ENCODE measurements around the gene SPATA24.
"Not testable (repeated sequence)": the region's sequence is repeated elsewhere in the genome, so short reads cannot be mapped to it uniquely, and the experiment has no call there.

SPATA24 gene

GRCh38 chr5:139360384-139360783 is 43.5 kb downstream of the SPATA24 start:
- POLR2A ChIA-PET, result interaction anchor here (1.0 kb wide), 1 partner anchor 18 kb away, joined by 3 read pairs; the partner anchor contains the start of gene PAIP2
- DNase-seq (ENCODE audit: extremely low spot score), result no peak
- CTCF ChIA-PET, result no interaction called here
- no peak for TF ChIP-seq CTBP1 (IDR thresholded peaks at IDR 0.05; ENCODE audit: borderline replicate concordance)
- no peak for TF ChIP-seq SUZ12 (IDR thresholded peaks at IDR 0.05)
- no peak for TF ChIP-seq BHLHE40 (IDR thresholded peaks at IDR 0.05; ENCODE audit: borderline replicate concordance)
- no peak for TF ChIP-seq NFRKB (IDR thresholded peaks at IDR 0.05)
- no peak for TF ChIP-seq SP1 (IDR thresholded peaks at IDR 0.05)
- TF ChIP-seq ELF4 (IDR thresholded peaks at IDR 0.05), result no peak
- no peak for TF ChIP-seq PKNOX1 (IDR thresholded peaks at IDR 0.05)
- TF ChIP-seq ARNT (IDR thresholded peaks at IDR 0.05), result no peak
- no peak for TF ChIP-seq L3MBTL2 (conservative IDR thresholded peaks at IDR 0.05)
- no peak for TF ChIP-seq FOXA1 (IDR thresholded peaks at IDR 0.05)
- TF ChIP-seq LEF1 (IDR thresholded peaks at IDR 0.05; ENCODE audit: borderline replicate concordance), result no peak
- no peak for TF ChIP-seq HDGF (IDR thresholded peaks at IDR 0.05; ENCODE audit: borderline replicate concordance)
- TF ChIP-seq TARDBP (IDR thresholded peaks at IDR 0.05), result no peak

- no peak for TF ChIP-seq SP1 (IDR thresholded peaks at IDR 0.05)
- TF ChIP-seq FOXA1 (IDR thresholded peaks at IDR 0.05), result no peak
- ChIA-PET POLR2A (no interaction called here), CTCF (interaction anchor here (0.6 kb wide), 2 partner anchors 16 to 742 kb away, joined by 3 read pairs; partner anchors contain the start of gene PAIP2)
- DNase-seq (ENCODE audit: extremely low spot score), result no peak
These were observed 45.8 kb downstream of the SPATA24 start for GRCh38 chr5:139358064-139358463.

GRCh38 chr5:139355900-139356299 is 48.0 kb downstream of the SPATA24 start:
- DNase-seq (ENCODE audit: extremely low spot score); CTCF ChIA-PET; POLR2A ChIA-PET: not testable (repeated sequence)

GRCh38 chr5:139354186-139354585 is 49.7 kb downstream of the SPATA24 start:
- POLR2A ChIA-PET, result interaction anchor here (2.6 kb wide), 1 partner anchor 12 kb away, joined by 11 read pairs; the partner anchor contains the start of gene PAIP2
- TF ChIP-seq SP1 (IDR thresholded peaks at IDR 0.05) (no peak), TARDBP (IDR thresholded peaks at IDR 0.05) (no peak), L3MBTL2 (conservative IDR thresholded peaks at IDR 0.05) (no peak), LEF1 (IDR thresholded peaks at IDR 0.05; ENCODE audit: borderline replicate concordance) (no peak), CTBP1 (IDR thresholded peaks at IDR 0.05; ENCODE audit: borderline replicate concordance) (no peak), ZNF384 (IDR thresholded peaks at IDR 0.05) (no peak), NFRKB (IDR thresholded peaks at IDR 0.05) (no peak), FOXM1 (IDR thresholded peaks at IDR 0.05; ENCODE audit: borderline replicate concordance) (no peak), HDGF (IDR thresholded peaks at IDR 0.05; ENCODE audit: borderline replicate concordance) (no peak)
- DNase-seq (ENCODE audit: extremely low spot score), result no peak
- CTCF ChIA-PET, result no interaction called here

GRCh38 chr5:139347863-139348262 is 56.0 kb downstream of the SPATA24 start:
- CTCF ChIA-PET; DNase-seq (ENCODE audit: extremely low spot score); POLR2A ChIA-PET: not testable (repeated sequence)
